ENCODE measurements around the gene MIA3.

MIA3 gene

GRCh38 chr1:222670110-222670509 lies 52.2 kb downstream of the MIA3 start:
- Histone ChIP-seq H3K9me3 (ENCODE audit: insufficient read depth, low read depth, low read length) (no peaks in the 10 kb centered on the region), H3K9ac (ENCODE audit: low read depth, low read length) (no peak overlapping the region), H3K4me1 (ENCODE audit: insufficient read depth, low read length) (no peaks in the 10 kb centered on the region), H3K27me3 (ENCODE audit: insufficient read depth, low read length) (no peaks in the 10 kb centered on the region), H3K27ac (ENCODE audit: low read depth, low read length) (no peak overlapping the region), H3K4me3 (ENCODE audit: low read length) (no peak overlapping the region), H3K36me3 (ENCODE audit: insufficient read depth, low read length) (peaks cover 76% of the 10 kb centered on the region)
- WGBS = 85% methylated on average over 1 of the region's 1 CpG

- Histone ChIP-seq H3K9me3 (ENCODE audit: insufficient read depth, low read depth, low read length) (no peaks in the 10 kb centered on the region), H3K4me3 (ENCODE audit: low read length) (no peak overlapping the region), H3K27me3 (ENCODE audit: insufficient read depth, low read length) (no peaks in the 10 kb centered on the region), H3K9ac (ENCODE audit: low read depth, low read length) (no peak overlapping the region), H3K27ac (ENCODE audit: low read depth, low read length) (no peak overlapping the region), H3K36me3 (ENCODE audit: insufficient read depth, low read length) (peaks cover 46% of the 10 kb centered on the region), H3K4me1 (ENCODE audit: insufficient read depth, low read length) (no peaks in the 10 kb centered on the region)
- WGBS = 89% methylated on average over 1 of the region's 1 CpG
These were observed 62.2 kb downstream of the MIA3 start for GRCh38 chr1:222680080-222680479.

- no peaks in the 10 kb centered on the region for H3K9me3 ChIP-seq (ENCODE audit: insufficient read depth, low read depth, low read length)
- no peak overlapping the region for H3K27ac ChIP-seq (ENCODE audit: low read depth, low read length)
- no peaks in the 10 kb centered on the region for H3K27me3 ChIP-seq (ENCODE audit: insufficient read depth, low read length)
- no peaks in the 10 kb centered on the region for H3K4me1 ChIP-seq (ENCODE audit: insufficient read depth, low read length)
- H3K36me3 ChIP-seq (ENCODE audit: insufficient read depth, low read length) = peaks cover 48% of the 10 kb centered on the region
- H3K9ac ChIP-seq (ENCODE audit: low read depth, low read length) = no peak overlapping the region
- WGBS = 98% methylated on average over 1 of the region's 1 CpG
- no peak overlapping the region for H3K4me3 ChIP-seq (ENCODE audit: low read length)
These were observed 73.1 kb downstream of the MIA3 start for GRCh38 chr1:222691016-222691415.

GRCh38 chr1:222694927-222695326 lies 77.0 kb downstream of the MIA3 start:
- Histone ChIP-seq H3K4me1 (ENCODE audit: insufficient read depth, low read length) (no peaks in the 10 kb centered on the region), H3K36me3 (ENCODE audit: insufficient read depth, low read length) (peaks cover 48% of the 10 kb centered on the region), H3K27ac (ENCODE audit: low read depth, low read length) (no peak overlapping the region), H3K4me3 (ENCODE audit: low read length) (no peak overlapping the region), H3K27me3 (ENCODE audit: insufficient read depth, low read length) (no peaks in the 10 kb centered on the region), H3K9me3 (ENCODE audit: insufficient read depth, low read depth, low read length) (no peaks in the 10 kb centered on the region), H3K9ac (ENCODE audit: low read depth, low read length) (no peak overlapping the region)
- 93% methylated on average over 5 of the region's 5 CpGs for WGBS

- H3K9me3 ChIP-seq (ENCODE audit: insufficient read depth, low read depth, low read length) = no peaks in the 10 kb centered on the region
- no peak overlapping the region for H3K9ac ChIP-seq (ENCODE audit: low read depth, low read length)
- H3K36me3 ChIP-seq (ENCODE audit: insufficient read depth, low read length) = peaks cover 55% of the 10 kb centered on the region
- WGBS = 97% methylated on average over 8 of the region's 8 CpGs
- H3K4me1 ChIP-seq (ENCODE audit: insufficient read depth, low read length) = no peaks in the 10 kb centered on the region
- no peaks in the 10 kb centered on the region for H3K27me3 ChIP-seq (ENCODE audit: insufficient read depth, low read length)
- H3K4me3 ChIP-seq (ENCODE audit: low read length) = no peak overlapping the region
- H3K27ac ChIP-seq (ENCODE audit: low read depth, low read length) = no peak overlapping the region
These were observed 78.8 kb downstream of the MIA3 start for GRCh38 chr1:222696741-222697140.

GRCh38 chr1:222697203-222697602 lies 79.3 kb downstream of the MIA3 start:
- WGBS = 94% methylated on average over 2 of the region's 2 CpGs
- no peaks in the 10 kb centered on the region for H3K27me3 ChIP-seq (ENCODE audit: insufficient read depth, low read length)
- no peak overlapping the region for H3K9ac ChIP-seq (ENCODE audit: low read depth, low read length)
- H3K4me1 ChIP-seq (ENCODE audit: insufficient read depth, low read length) = no peaks in the 10 kb centered on the region
- peaks cover 54% of the 10 kb centered on the region for H3K36me3 ChIP-seq (ENCODE audit: insufficient read depth, low read length)
- no peak overlapping the region for H3K4me3 ChIP-seq (ENCODE audit: low read length)
- no peak overlapping the region for H3K27ac ChIP-seq (ENCODE audit: low read depth, low read length)
- H3K9me3 ChIP-seq (ENCODE audit: insufficient read depth, low read depth, low read length) = no peaks in the 10 kb centered on the region

- H3K27ac ChIP-seq (ENCODE audit: low read depth, low read length) = no peak overlapping the region
- H3K27me3 ChIP-seq (ENCODE audit: insufficient read depth, low read length) = no peaks in the 10 kb centered on the region
- H3K9ac ChIP-seq (ENCODE audit: low read depth, low read length) = no peak overlapping the region
- no peaks in the 10 kb centered on the region for H3K9me3 ChIP-seq (ENCODE audit: insufficient read depth, low read depth, low read length)
- no peak overlapping the region for H3K4me3 ChIP-seq (ENCODE audit: low read length)
- H3K36me3 ChIP-seq (ENCODE audit: insufficient read depth, low read length) = peaks cover 54% of the 10 kb centered on the region
- 95% methylated on average over 1 of the region's 2 CpGs for WGBS
- no peaks in the 10 kb centered on the region for H3K4me1 ChIP-seq (ENCODE audit: insufficient read depth, low read length)
These were observed 79.9 kb downstream of the MIA3 start for GRCh38 chr1:222697826-222698225.

- Histone ChIP-seq H3K36me3 (ENCODE audit: insufficient read depth, low read length) (peaks cover 56% of the 10 kb centered on the region), H3K27me3 (ENCODE audit: insufficient read depth, low read length) (no peaks in the 10 kb centered on the region), H3K4me3 (ENCODE audit: low read length) (no peak overlapping the region), H3K9me3 (ENCODE audit: insufficient read depth, low read depth, low read length) (peaks cover 9% of the 10 kb centered on the region; the same call in 1 of the 2 replicates), H3K4me1 (ENCODE audit: insufficient read depth, low read length) (no peaks in the 10 kb centered on the region), H3K27ac (ENCODE audit: low read depth, low read length) (no peak overlapping the region), H3K9ac (ENCODE audit: low read depth, low read length) (no peak overlapping the region)
- 92% methylated on average over 3 of the region's 4 CpGs for WGBS
These were observed 84.3 kb downstream of the MIA3 start for GRCh38 chr1:222702210-222702609.

GRCh38 chr1:222704260-222704659 lies 86.4 kb downstream of the MIA3 start:
- 100% methylated on average over 1 of the region's 1 CpG for WGBS
- Histone ChIP-seq H3K9ac (ENCODE audit: low read depth, low read length) (no peak overlapping the region), H3K4me1 (ENCODE audit: insufficient read depth, low read length) (no peaks in the 10 kb centered on the region), H3K27me3 (ENCODE audit: insufficient read depth, low read length) (no peaks in the 10 kb centered on the region), H3K27ac (ENCODE audit: low read depth, low read length) (no peak overlapping the region), H3K9me3 (ENCODE audit: insufficient read depth, low read depth, low read length) (peaks cover 9% of the 10 kb centered on the region; the same call in 1 of the 2 replicates), H3K36me3 (ENCODE audit: insufficient read depth, low read length) (peaks cover 45% of the 10 kb centered on the region), H3K4me3 (ENCODE audit: low read length) (no peak overlapping the region)

GRCh38 chr1:222706815-222707214 lies 88.9 kb downstream of the MIA3 start:
- Histone ChIP-seq H3K4me1 (ENCODE audit: insufficient read depth, low read length) (peaks cover 6% of the 10 kb centered on the region; the same call in 1 of the 2 replicates), H3K9me3 (ENCODE audit: insufficient read depth, low read depth, low read length) (peaks cover 9% of the 10 kb centered on the region; the same call in 1 of the 2 replicates), H3K36me3 (ENCODE audit: insufficient read depth, low read length) (peaks cover 25% of the 10 kb centered on the region), H3K9ac (ENCODE audit: low read depth, low read length) (no peak overlapping the region), H3K27me3 (ENCODE audit: insufficient read depth, low read length) (no peaks in the 10 kb centered on the region), H3K4me3 (ENCODE audit: low read length) (no peak overlapping the region), H3K27ac (ENCODE audit: low read depth, low read length) (no peak overlapping the region)
- WGBS = 64% methylated on average over 3 of the region's 4 CpGs

GRCh38 chr1:222709700-222710153 lies 91.8 kb downstream of the MIA3 start:
- peaks cover 4% of the 10 kb centered on the region; the same call in 1 of the 2 replicates for H3K9me3 ChIP-seq (ENCODE audit: insufficient read depth, low read depth, low read length)
- H3K27me3 ChIP-seq (ENCODE audit: insufficient read depth, low read length) = no peaks in the 10 kb centered on the region
- 92% methylated on average over 5 of the region's 5 CpGs for WGBS
- no peaks in the 10 kb centered on the region; the same call in 1 of the 2 replicates for H3K36me3 ChIP-seq (ENCODE audit: insufficient read depth, low read length)
- H3K27ac ChIP-seq (ENCODE audit: low read depth, low read length) = no peak overlapping the region
- H3K4me1 ChIP-seq (ENCODE audit: insufficient read depth, low read length) = peaks cover 6% of the 10 kb centered on the region; the same call in 1 of the 2 replicates
- H3K9ac ChIP-seq (ENCODE audit: low read depth, low read length) = no peak overlapping the region
- no peak overlapping the region for H3K4me3 ChIP-seq (ENCODE audit: low read length)

All from HUES64 (cell line).